ENCODE measurements around the gene VDR.

DNA sequence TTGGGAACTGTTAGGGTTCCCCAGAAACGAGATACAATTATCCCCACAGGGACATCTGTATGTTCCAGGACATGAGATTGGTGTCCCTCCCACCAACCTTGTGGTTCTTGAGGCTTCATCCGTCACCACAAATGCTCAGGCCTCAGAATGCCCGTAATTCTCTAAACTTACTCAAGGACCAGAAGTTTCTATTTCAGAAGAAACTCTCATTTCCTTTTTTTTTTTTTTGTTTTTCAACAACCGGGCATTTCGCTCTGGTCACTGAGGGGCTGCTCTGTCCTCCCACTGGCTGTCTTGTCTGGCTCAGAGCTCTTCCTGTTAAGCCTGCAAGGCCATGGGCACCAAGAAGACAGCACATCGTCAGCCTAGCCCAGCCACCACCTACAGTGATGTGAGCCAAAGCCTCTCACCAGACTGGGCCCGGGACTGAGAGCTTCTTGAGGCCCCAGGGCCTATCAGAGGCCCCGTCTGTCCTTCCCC, 36.2 kb downstream of the VDR start:
- TF ChIP-seq CTCF (IDR thresholded peaks at IDR 0.05; ENCODE audit: borderline replicate concordance, extremely low read depth, low read length, poor library complexity, severe bottlenecking) (no peak), EZH2 (IDR thresholded peaks at IDR 0.05; ENCODE audit: borderline replicate concordance, low read depth, low read length, severe bottlenecking) (no peak)

Measured in DND-41 (cell line).